ENCODE data around the gene INPP5D. TPM values are rescaled to one million over a fixed set of nuclear protein-coding genes. Genes with fewer than 3 reads are reported as not detected.

The INPP5D gene
- total RNA-seq, 4 donors from 2014 or later = 8.0 to 12.5 (median 11.9) TPM

DNA sequence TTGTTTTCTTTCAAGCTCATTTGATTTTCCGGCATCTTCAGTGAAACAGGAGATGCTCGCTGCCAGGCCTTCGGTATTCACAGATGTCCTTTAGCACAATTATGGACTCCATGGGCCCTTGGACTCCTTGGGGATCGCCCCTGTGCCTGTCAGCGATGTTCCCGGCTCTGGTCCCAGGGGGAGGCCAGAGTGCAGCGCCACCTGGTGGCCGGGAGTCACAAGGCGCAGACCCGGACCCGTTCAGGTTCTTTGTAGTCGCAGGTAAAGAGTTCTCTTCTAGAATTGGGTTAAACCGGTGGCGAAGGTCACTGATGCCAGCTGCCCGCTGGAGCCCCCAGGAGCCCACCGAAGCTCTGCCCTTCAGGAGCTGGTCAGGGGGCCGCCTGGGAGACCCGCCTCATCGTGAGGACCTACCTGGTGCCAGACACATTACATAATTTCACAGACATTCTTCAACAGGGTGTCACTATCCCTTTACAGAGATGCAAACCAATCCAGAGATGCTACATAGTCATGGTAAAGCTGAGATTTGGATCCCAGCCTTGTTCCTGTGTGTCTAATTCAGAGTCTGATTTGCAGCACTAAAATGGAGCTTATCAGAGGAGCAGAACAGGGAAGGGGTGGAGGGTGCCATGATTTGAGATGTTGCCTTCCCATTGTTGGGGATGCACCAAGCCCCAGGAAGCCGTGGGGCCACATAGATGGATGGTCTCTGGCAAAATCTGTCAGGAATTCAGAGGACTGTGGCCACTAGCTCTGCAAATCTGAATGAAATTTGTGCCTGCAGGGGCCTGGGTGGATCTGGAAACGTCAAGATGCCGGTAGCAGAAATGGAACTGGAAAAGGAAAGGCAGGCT is 6.0 kb upstream of the INPP5D start:
- TF ChIP-seq, protein P1, sequence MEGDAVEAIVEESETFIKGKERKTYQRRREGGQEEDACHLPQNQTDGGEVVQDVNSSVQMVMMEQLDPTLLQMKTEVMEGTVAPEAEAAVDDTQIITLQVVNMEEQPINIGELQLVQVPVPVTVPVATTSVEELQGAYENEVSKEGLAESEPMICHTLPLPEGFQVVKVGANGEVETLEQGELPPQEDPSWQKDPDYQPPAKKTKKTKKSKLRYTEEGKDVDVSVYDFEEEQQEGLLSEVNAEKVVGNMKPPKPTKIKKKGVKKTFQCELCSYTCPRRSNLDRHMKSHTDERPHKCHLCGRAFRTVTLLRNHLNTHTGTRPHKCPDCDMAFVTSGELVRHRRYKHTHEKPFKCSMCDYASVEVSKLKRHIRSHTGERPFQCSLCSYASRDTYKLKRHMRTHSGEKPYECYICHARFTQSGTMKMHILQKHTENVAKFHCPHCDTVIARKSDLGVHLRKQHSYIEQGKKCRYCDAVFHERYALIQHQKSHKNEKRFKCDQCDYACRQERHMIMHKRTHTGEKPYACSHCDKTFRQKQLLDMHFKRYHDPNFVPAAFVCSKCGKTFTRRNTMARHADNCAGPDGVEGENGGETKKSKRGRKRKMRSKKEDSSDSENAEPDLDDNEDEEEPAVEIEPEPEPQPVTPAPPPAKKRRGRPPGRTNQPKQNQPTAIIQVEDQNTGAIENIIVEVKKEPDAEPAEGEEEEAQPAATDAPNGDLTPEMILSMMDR (IDR thresholded peaks at IDR 0.05) = peak; percentile 47 to 77 (median 72)
- TF ChIP-seq POLR2AphosphoS5 (IDR thresholded peaks at IDR 0.05) (no peak), EP300 (IDR thresholded peaks at IDR 0.05) (no peak), POLR2A (IDR thresholded peaks at IDR 0.05; ENCODE audit: low read depth) (no peak)
- WGBS = 32% methylated on average over 20 of the region's 22 CpGs
- no peak for DNase-seq (ENCODE audit: extremely low spot score)
- H3K36me3 ChIP-seq = no peaks in the 10 kb centered on the region
- peaks cover 0 to 40% (median 2%) of the 10 kb centered on the region in 4 donors for H3K27me3 ChIP-seq
- H3K9me3 ChIP-seq = no peaks in the 10 kb centered on the region
- no peak overlapping the region for H3K27ac ChIP-seq (replicated peaks in 1 of 4)
- H3K4me1 ChIP-seq = peaks cover 1 to 12% (median 4%) of the 10 kb centered on the region in 4 donors
- intact Hi-C loops (cut with DNase I) = loop anchor here (10.0 kb wide), 1 partner anchor 449 kb away; no protein-coding TSS in a partner anchor
- no peak overlapping the region for H3K4me3 ChIP-seq

DNA sequence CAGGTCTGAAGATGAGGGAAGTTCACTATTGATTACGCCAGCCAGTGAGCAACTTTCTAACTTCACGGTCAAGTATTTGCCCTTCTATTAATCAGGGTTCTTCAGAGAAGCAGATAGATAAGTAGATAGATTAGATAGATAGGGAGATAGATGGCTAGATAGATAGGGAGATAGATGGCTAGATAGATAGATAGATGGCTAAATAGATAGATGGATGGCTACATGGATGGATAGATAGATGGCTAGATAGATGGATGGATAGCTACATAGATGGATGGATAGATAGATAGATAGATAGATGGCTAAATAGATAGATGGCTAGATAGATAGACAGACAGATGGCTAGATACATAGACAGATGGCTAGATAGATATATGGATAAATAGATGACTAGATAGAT is 4.8 kb upstream of the INPP5D start:
- TF ChIP-seq POLR2AphosphoS5 (IDR thresholded peaks at IDR 0.05) (no peak), EP300 (IDR thresholded peaks at IDR 0.05) (no peak), POLR2A (IDR thresholded peaks at IDR 0.05; ENCODE audit: low read depth) (no peak)
- TF ChIP-seq, protein P1 (IDR thresholded peaks at IDR 0.05) = no peak
- WGBS = 100% methylated on average over 2 of the region's 2 CpGs
- Histone ChIP-seq H3K36me3 (no peaks in the 10 kb centered on the region), H3K9me3 (no peaks in the 10 kb centered on the region), H3K27me3 (peaks cover 0 to 40% (median 2%) of the 10 kb centered on the region in 4 donors), H3K4me1 (peaks cover 4 to 18% (median 11%) of the 10 kb centered on the region in 4 donors), H3K4me3 (no peak overlapping the region), H3K27ac (replicated peaks in 1 of 4) (no peak overlapping the region)
- DNase-seq (ENCODE audit: extremely low spot score) = no peak
- intact Hi-C loops (cut with DNase I) = loop anchor here (10.0 kb wide), 1 partner anchor 451 kb away; no protein-coding TSS in a partner anchor

DNA sequence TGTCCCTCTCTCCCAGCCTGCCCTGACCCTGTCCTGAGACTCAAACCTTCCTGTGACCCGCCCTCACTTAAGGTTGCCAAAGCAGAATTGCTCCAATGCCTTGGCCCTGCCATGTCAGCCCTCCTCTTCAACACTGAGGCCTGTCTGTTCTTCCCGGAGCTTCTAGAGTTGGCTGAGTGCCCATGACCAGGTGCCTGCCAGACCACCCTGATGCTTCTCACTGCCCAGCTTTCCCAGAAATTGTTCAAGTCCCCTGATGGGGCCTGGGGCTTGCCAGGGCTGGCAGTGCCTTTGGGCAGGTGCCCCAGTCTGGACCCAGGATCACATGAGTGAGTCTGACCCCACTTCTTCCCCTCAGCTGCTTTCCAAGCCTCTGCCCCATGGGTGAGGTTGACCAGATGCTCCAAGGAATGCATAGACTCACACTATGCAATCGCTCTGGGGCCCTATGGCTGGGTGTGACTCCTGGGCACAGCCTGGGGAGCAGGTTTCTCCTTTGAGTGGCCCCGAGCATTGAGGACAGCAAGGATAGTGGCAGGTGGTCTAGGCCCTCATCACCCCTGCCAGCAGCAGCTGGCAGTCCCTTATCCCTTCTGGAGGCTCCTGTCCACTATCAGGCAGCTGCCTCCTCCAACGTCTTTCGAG is 3.1 kb upstream of the INPP5D start:
- no peak for TF ChIP-seq POLR2A (IDR thresholded peaks at IDR 0.05; ENCODE audit: low read depth)
- TF ChIP-seq, protein P1 (IDR thresholded peaks at IDR 0.05) = no peak
- no peak for TF ChIP-seq POLR2AphosphoS5 (IDR thresholded peaks at IDR 0.05)
- no peak for TF ChIP-seq EP300 (IDR thresholded peaks at IDR 0.05)
- WGBS = 80% methylated on average over 5 of the region's 6 CpGs
- no peak for DNase-seq (ENCODE audit: extremely low spot score)
- Histone ChIP-seq H3K4me3 (no peak overlapping the region), H3K27me3 (peaks cover 0 to 28% (median 0%) of the 10 kb centered on the region in 4 donors), H3K9me3 (no peaks in the 10 kb centered on the region), H3K27ac (replicated peaks in 1 of 4) (no peak overlapping the region), H3K4me1 (peaks cover 19 to 28% (median 21%) of the 10 kb centered on the region in 4 donors), H3K36me3 (no peaks in the 10 kb centered on the region)
- intact Hi-C loops (cut with DNase I) = loop anchor here (10.0 kb wide), 1 partner anchor 452 kb away; no protein-coding TSS in a partner anchor

DNA sequence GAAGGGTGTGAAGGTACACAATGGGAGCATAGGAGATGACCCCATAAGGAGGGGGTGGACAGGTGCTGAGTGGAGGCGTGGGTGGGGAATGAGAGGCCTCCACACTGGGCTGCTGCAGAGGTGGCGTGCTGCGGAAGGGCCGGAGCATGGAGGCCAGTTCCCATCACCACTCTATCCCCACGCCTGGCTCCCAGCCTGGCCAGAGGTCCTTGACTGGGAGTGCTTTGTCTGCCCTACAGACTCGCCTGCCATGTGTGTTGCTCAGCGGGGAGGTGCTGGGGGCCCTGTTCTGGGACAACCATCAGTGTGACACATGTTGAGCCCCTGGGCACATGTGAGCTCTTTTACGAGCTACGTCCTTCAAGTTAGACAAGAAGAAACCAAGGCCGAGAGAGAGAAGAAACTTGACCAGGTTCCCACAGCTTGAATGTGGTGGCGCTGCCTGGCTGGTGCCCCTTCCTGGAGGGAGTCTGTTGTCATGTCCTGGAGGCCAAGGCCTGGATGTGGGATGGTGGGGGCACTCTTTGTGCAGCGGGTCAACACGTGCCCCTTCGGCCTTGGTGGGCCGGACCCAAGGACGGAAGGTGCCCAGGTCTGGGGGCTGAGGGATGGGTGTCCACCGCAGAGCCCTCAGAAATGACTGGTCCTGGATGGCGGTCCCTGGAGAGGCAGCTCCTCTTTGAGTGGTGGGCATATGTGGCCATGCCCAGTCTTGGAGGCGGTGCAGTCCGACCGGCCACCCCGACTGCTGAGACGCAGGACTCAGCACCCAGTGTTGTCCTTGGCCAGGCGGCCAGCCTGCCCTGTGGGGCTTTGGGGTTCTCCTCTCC is 1.2 kb upstream of the INPP5D start:
- Histone ChIP-seq H3K27ac (replicated peaks in 1 of 4) (peak overlapping the region in 2 of 4 donors; percentile 53 to 72), H3K9me3 (no peaks in the 10 kb centered on the region), H3K27me3 (peaks cover 0 to 11% (median 0%) of the 10 kb centered on the region in 4 donors), H3K4me3 (no peak overlapping the region), H3K4me1 (peaks cover 34 to 43% (median 38%) of the 10 kb centered on the region in 4 donors), H3K36me3 (no peaks in the 10 kb centered on the region)
- no peak for TF ChIP-seq EP300 (IDR thresholded peaks at IDR 0.05)
- TF ChIP-seq, protein P1 (IDR thresholded peaks at IDR 0.05) = no peak
- TF ChIP-seq POLR2AphosphoS5 (IDR thresholded peaks at IDR 0.05) = no peak
- no peak for TF ChIP-seq POLR2A (IDR thresholded peaks at IDR 0.05; ENCODE audit: low read depth)
- no peak for DNase-seq (ENCODE audit: extremely low spot score)
- WGBS = 92% methylated on average over 23 of the region's 24 CpGs
- intact Hi-C loops (cut with DNase I) = loop anchor here (10.0 kb wide), 1 partner anchor 454 kb away; no protein-coding TSS in a partner anchor
